ENCODE measurements around the gene DDX56. TPM values are rescaled to one million over a fixed set of nuclear protein-coding genes. Genes with fewer than 3 reads are reported as not detected.

Gene DDX56
- total and polyA plus RNA-seq, 9 of the 15 experiments (the other 6 are each of a cell fraction or from before 2014, with no cell fraction given), result 33.0 to 145 (median 102) TPM

DNA sequence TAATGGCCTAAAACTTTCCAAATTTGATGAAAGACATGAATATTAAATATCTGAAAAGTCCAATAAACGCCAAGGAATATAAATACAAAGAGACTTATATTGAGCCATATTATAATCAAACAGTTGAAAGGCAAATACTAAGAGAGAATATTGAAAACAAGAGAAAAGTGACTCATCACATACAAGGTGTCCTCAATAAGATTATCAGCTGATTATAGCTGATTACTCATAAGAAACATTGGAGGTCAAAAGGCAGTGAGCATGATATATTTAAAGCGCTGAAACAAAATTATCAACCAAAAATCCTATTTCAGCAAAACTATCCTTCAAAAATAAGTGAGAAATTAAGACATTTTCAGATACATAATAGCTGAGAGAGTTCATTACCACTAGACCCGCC, 24.8 kb downstream of the DDX56 start:
- Histone ChIP-seq H3K9me3 (replicated peaks; ENCODE audit: control insufficient read depth, insufficient read depth, low read depth, low read length) (no peaks in the 10 kb centered on the region; the same call in 1 of the 2 replicates), H3K9ac (ENCODE audit: insufficient read depth in 1 of 2, low read depth in 2 of 2, low read length in 2 of 2) (no peak overlapping the region), H3K79me2 (ENCODE audit: control insufficient read depth, insufficient read depth, low read length) (no peaks in the 10 kb centered on the region), H3K9me1 (ENCODE audit: control insufficient read depth, insufficient read depth, low read length) (no peaks in the 10 kb centered on the region), H3K36me3 (ENCODE audit: control insufficient read depth, insufficient read depth, low read length) (no peaks in the 10 kb centered on the region), H4K20me1 (replicated peaks; ENCODE audit: control insufficient read depth, insufficient read depth, low read length) (no peaks in the 10 kb centered on the region), H2AFZ (ENCODE audit: low read depth, low read length) (no peak overlapping the region), H3K27me3 (ENCODE audit: control insufficient read depth in 2 of 2, insufficient read depth in 2 of 2, low read length in 2 of 2) (no peaks in the 10 kb centered on the region), H3K4me1 (replicated peaks in 1 of 2; ENCODE audit: control insufficient read depth in 2 of 2, insufficient read depth in 2 of 2, low read length in 2 of 2) (peaks cover 9 to 11% of the 10 kb centered on the region in 2 experiments; a peak in 4 of 5 replicates), H3K4me2 (ENCODE audit: insufficient read depth, low read length) (no peak overlapping the region), H3K27ac (ENCODE audit: extremely low read depth, low read depth, low read length) (no peak overlapping the region), H3K4me3 (no peak overlapping the region)
- in situ Hi-C loops (cut with MboI) (no loop called here), intact Hi-C loops (cut with micrococcal nuclease) (no loop called here)
- ATAC-seq (no peak), DNase-seq (ENCODE audit: extremely low read depth in 1 of 4, low spot score in 3 of 4) (peak in 1 of 4 experiments; percentile 11), FAIRE-seq (no peak)
- POLR2A ChIA-PET, result interaction anchor here (0.5 to 2.1 kb wide), 4 partner anchors 10 to 17 kb away, joined by 3 to 7 read pairs (median 3); no protein-coding TSS in a partner anchor
- CTCF ChIA-PET (ENCODE audit: low intra/inter-chr PET ratio), result no interaction called here
- WGBS (ENCODE audit: insufficient coverage, low coverage, missing lambda C conversion rate), result 25% methylated on average over 3 of the region's 3 CpGs
- BruUV-seq (replicated peaks), result no TSS peak
- TF ChIP-seq DPF2 (IDR thresholded peaks at IDR 0.05) (0 out of 2 replicates have a peak, but pooled peaks have one; percentile 34), JUND (IDR thresholded peaks at IDR 0.05; ENCODE audit: borderline replicate concordance, low read depth, low read length) (peak; percentile 50; the same call in 1 of the 2 replicates), JUND (tag; IDR thresholded peaks at IDR 0.05; ENCODE audit: borderline replicate concordance, low read depth, low read length) (peak; percentile 42; the same call in 1 of the 3 replicates), ZFX (CRISPR knock-in tag; IDR thresholded peaks at IDR 0.05) (no peak), HNRNPUL1 (IDR thresholded peaks at IDR 0.05; ENCODE audit: low read length) (no peak), TCF7L2 (IDR thresholded peaks at IDR 0.05; ENCODE audit: low read depth, low read length) (no peak), HDAC1 (IDR thresholded peaks at IDR 0.05) (no peak), GABPB2 (CRISPR knock-in tag; conservative IDR thresholded peaks at IDR 0.05) (no peak), CBX8 (IDR thresholded peaks at IDR 0.05; ENCODE audit: borderline replicate concordance, extremely low read depth, low read depth, low read length, poor library complexity, severe bottlenecking) (no peak), FOXJ3 (CRISPR knock-in tag; IDR thresholded peaks at IDR 0.05) (no peak), C11orf30 (IDR thresholded peaks at IDR 0.05; ENCODE audit: low read depth) (0 out of 2 replicates have a peak, but pooled peaks have one; percentile 21), PHF21A (IDR thresholded peaks at IDR 0.05; ENCODE audit: borderline replicate concordance, low read depth) (no peak), SMC3 (conservative IDR thresholded peaks at IDR 0.05; ENCODE audit: insufficient read depth, low read depth, low read length) (no peak), CBFA2T2 (conservative IDR thresholded peaks at IDR 0.05) (no peak), MAFG (tag; conservative IDR thresholded peaks at IDR 0.05) (0 out of 2 replicates have a peak, but pooled peaks have one; percentile 5), CEBPB (tag; IDR thresholded peaks at IDR 0.05) (no peak), ZNF408 (CRISPR knock-in tag; IDR thresholded peaks at IDR 0.05; ENCODE audit: low read depth) (no peak), ZBTB43 (CRISPR knock-in tag; IDR thresholded peaks at IDR 0.05) (no peak), SLC30A9 (CRISPR knock-in tag; IDR thresholded peaks at IDR 0.05) (no peak), SPI1 (IDR thresholded peaks at IDR 0.05; ENCODE audit: borderline replicate concordance, low read depth, low read length) (no peak), PRPF4 (IDR thresholded peaks at IDR 0.05; ENCODE audit: insufficient read depth, low read depth, low read length, poor library complexity, severe bottlenecking) (no peak), ZNF785 (CRISPR knock-in tag; IDR thresholded peaks at IDR 0.05) (no peak)
- TF ChIP-seq, protein P1, sequence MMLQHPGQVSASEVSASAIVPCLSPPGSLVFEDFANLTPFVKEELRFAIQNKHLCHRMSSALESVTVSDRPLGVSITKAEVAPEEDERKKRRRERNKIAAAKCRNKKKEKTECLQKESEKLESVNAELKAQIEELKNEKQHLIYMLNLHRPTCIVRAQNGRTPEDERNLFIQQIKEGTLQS (IDR thresholded peaks at IDR 0.05), result peak; percentile 72
- TF ChIP-seq, protein P1 (CRISPR knock-in tag; conservative IDR thresholded peaks at IDR 0.05), result no peak
